GM12891 (cell line): ENCODE measurements around the gene GMPPB.

Experiments
- POLR2A ChIP-seq: IDR thresholded peaks from 2 replicates; pipeline ENCODE4 v1.6.1; 2011; ENCODE audit warnings: low read depth, low read length, control low read depth
- POLR2AphosphoS5 ChIP-seq: IDR thresholded peaks from 2 replicates; pipeline ENCODE4 v1.6.1; 2011; ENCODE audit warnings: low read depth, low read length, control low read depth
- SPI1 ChIP-seq: IDR thresholded peaks from 2 replicates; pipeline ENCODE4 v1.6.1; 2011; ENCODE audit warnings: low read depth, low read length, control low read depth
- TAF1 ChIP-seq: IDR thresholded peaks from 2 replicates; pipeline ENCODE4 v1.6.1; 2011; ENCODE audit warnings: low read depth, low read length, control low read depth

GRCh38 chr3:49723296-49723627, 489 bp downstream of the GMPPB start:
- no peak; the same call in 1 of the 2 replicates for TF ChIP-seq TAF1
- peak; percentile 46 for TF ChIP-seq POLR2AphosphoS5
- peak; percentile 35; the same call in 1 of the 2 replicates for TF ChIP-seq POLR2A
- TF ChIP-seq SPI1 = no peak
